Endothelial cell of umbilical vein (primary cell): ENCODE measurements around the gene EXOC3.
"Not testable (repeated sequence)": the region's sequence is repeated elsewhere in the genome, so short reads cannot be mapped to it uniquely, and the experiment has no call there.

Experiments used
- CTCF ChIP-seq, 2 donors: IDR thresholded peaks; 1 replicate in 1 of 2; 2 replicates in 1 of 2; pipeline ENCODE4 v1.5.1; 2011; ENCODE audit warnings: low read length in 2 of 2, mild to moderate bottlenecking in 2 of 2, moderate library complexity in 2 of 2, control low read depth in 1 of 2, inconsistent platforms in 1 of 2, low read depth in 1 of 2; ENCODE audit not compliant: insufficient read depth in 1 of 2; ENCODE audit errors: extremely low read depth in 1 of 2
- EZH2 ChIP-seq: IDR thresholded peaks from 2 replicates; pipeline ENCODE4 v1.6.1; 2012; ENCODE audit warnings: borderline replicate concordance, low read depth, mild to moderate bottlenecking, moderate library complexity, low read length, inconsistent platforms; ENCODE audit not compliant: severe bottlenecking
- FOS ChIP-seq: IDR thresholded peaks from 2 replicates; pipeline ENCODE4 v1.6.1; 2011; ENCODE audit warnings: mild to moderate bottlenecking, low read length, moderate library complexity, borderline replicate concordance; ENCODE audit not compliant: insufficient read depth
- GATA2 ChIP-seq: IDR thresholded peaks from 2 replicates; pipeline ENCODE4 v1.7.0; 2011; ENCODE audit warnings: low read depth, mild to moderate bottlenecking, moderate library complexity, mixed read lengths, low read length; ENCODE audit not compliant: insufficient read length, insufficient read depth
- JUN ChIP-seq: IDR thresholded peaks from 2 replicates; pipeline ENCODE4 v1.6.1; 2011; ENCODE audit warnings: borderline replicate concordance, low read depth; ENCODE audit not compliant: insufficient read length, insufficient read depth
- MAX ChIP-seq: IDR thresholded peaks from 2 replicates; pipeline ENCODE4 v1.6.1; 2011; ENCODE audit not compliant: insufficient read depth, insufficient read length
- MYC ChIP-seq: IDR thresholded peaks from one replicate; pipeline ENCODE4 v1.6.1; 2011; ENCODE audit warnings: mild to moderate bottlenecking, low read depth, low read length
- POLR2A ChIP-seq: IDR thresholded peaks from 2 replicates; pipeline ENCODE4 v1.6.1; 2012; ENCODE audit warnings: low read depth, mild to moderate bottlenecking, control low read depth, low read length
- POLR2AphosphoS5 ChIP-seq: IDR thresholded peaks from 2 replicates; pipeline ENCODE4 v1.6.1; 2012; ENCODE audit warnings: low read depth, mild to moderate bottlenecking, control low read depth, low read length, moderate library complexity; ENCODE audit not compliant: insufficient read depth

- TF ChIP-seq CTCF (IDR thresholded peaks at IDR 0.05; ENCODE audit: extremely low read depth in 1 of 2, insufficient read depth in 1 of 2, low read depth in 1 of 2, low read length in 2 of 2); POLR2A; EZH2; JUN; MAX; POLR2AphosphoS5; MYC; FOS; GATA2: not testable (repeated sequence)
Observed at GRCh38 chr5:414991-415927, 27.7 kb upstream of the EXOC3 start.
